ENCODE data around the gene LYG2.

- TF ChIP-seq CTCF (IDR thresholded peaks at IDR 0.05; ENCODE audit: poor library complexity) = no peak
- TF ChIP-seq EZH2phosphoT487 (IDR thresholded peaks at IDR 0.05; ENCODE audit: low read depth, severe bottlenecking, unreplicated experiment) = no peak
- no peak for TF ChIP-seq EZH2 (IDR thresholded peaks at IDR 0.05; ENCODE audit: borderline replicate concordance)
These were observed 4.7 kb upstream of the LYG2 start for GRCh38 chr2:99260184-99260583.

Data from hepatocyte (in vitro differentiated cells).